Mucosa of descending colon (tissue), 3 donors: ENCODE measurements around the gene CCN5. TPM values are rescaled to one million over a fixed set of nuclear protein-coding genes. Genes with fewer than 3 reads are reported as not detected.
A peak's percentile ranks its signal among the peaks of the same experiment; 100 is the strongest.

ENCODE experiments used
- ATAC-seq: fragments of 200-7000 bp; cut with Tn5 transposase; one replicate; pipeline ENCODE4 v1.9.1; 2020; ENCODE audit warnings: mild to moderate bottlenecking, moderate library complexity
- DNase-seq, 3 donors: peaks; one replicate each; pipeline ENCODE4 v3.0.0-alpha.2; 2020
- H3K36me3 ChIP-seq: fragments of 200-600 bp; one replicate; pipeline ENCODE4 v1.8.0; 2021; ENCODE audit warnings: low read depth, mild to moderate bottlenecking
- H3K4me1 ChIP-seq: fragments of 200-600 bp; one replicate; pipeline ENCODE4 v1.8.0; 2021; ENCODE audit warnings: low read depth, mild to moderate bottlenecking
- H3K4me3 ChIP-seq: fragments of 200-600 bp; one replicate; pipeline ENCODE4 v1.8.0; 2021; ENCODE audit warnings: mild to moderate bottlenecking
- H3K9me3 ChIP-seq: fragments of 200-600 bp; one replicate; pipeline ENCODE4 v1.8.0; 2021; ENCODE audit warnings: mild to moderate bottlenecking
- CTCF ChIP-seq: fragments of 200-600 bp; IDR thresholded peaks from one replicate; pipeline ENCODE4 v1.8.0; 2022; ENCODE audit warnings: antibody characterized with exemption, mild to moderate bottlenecking
- intact Hi-C, 2 donors: fragments of 100-400 bp; cut with DNase I in 1 of 2; cut with micrococcal nuclease in 1 of 2; formaldehyde crosslinking; loops; one replicate each; pipeline versions ENCODE4 v1.11.0 to v1.11.1; 2022; cut with DNase I, micrococcal nuclease
- total RNA-seq, 3 donors: library from RNA; stranded (reverse); fragmentation: NEBNext Ultra II Directional in 2 of 3; extraction: Animal tissue kit (Norgen Biotek cat#: 25700) in 2 of 3; gene quantifications; one replicate each; pipeline versions ENCODE4 v1.2.1 to v1.2.4, GENCODE V29; 2021 to 2023
- donor health status: DM: no; HTN: no; CAD: no; lungs with moderate emphysema.
- donor health status: DM: no; HTN: no; CAD: no.
- donor health status: DM: no; HTN: yes; CAD: no.

Gene CCN5
- total RNA-seq, 3 donors from 2014 or later, result 1.7 to 6.3 (median 4.2) TPM

- no peaks in the 10 kb centered on the region for H3K36me3 ChIP-seq
- ATAC-seq, result no peak
- DNase-seq, result no peak
- intact Hi-C loops, result no loop called here
- no peaks in the 10 kb centered on the region for H3K4me1 ChIP-seq
- no peak for TF ChIP-seq CTCF
- H3K9me3 ChIP-seq, result no peaks in the 10 kb centered on the region
- no peak overlapping the region for H3K4me3 ChIP-seq
Measured at GRCh38 chr20:44724423-44725091, 9.4 kb downstream of the CCN5 start.

GRCh38 chr20:44725837-44726236 is 10.7 kb downstream of the CCN5 start:
- ATAC-seq (no peak), DNase-seq (no peak)
- intact Hi-C loops, result no loop called here
- Histone ChIP-seq H3K4me1 (no peaks in the 10 kb centered on the region), H3K36me3 (no peaks in the 10 kb centered on the region), H3K9me3 (no peaks in the 10 kb centered on the region), H3K4me3 (no peak overlapping the region)
- no peak for TF ChIP-seq CTCF

- no peak for TF ChIP-seq CTCF
- ATAC-seq (no peak), DNase-seq (no peak)
- H3K4me1 ChIP-seq, result no peaks in the 10 kb centered on the region
- H3K9me3 ChIP-seq, result no peaks in the 10 kb centered on the region
- H3K4me3 ChIP-seq, result no peak overlapping the region
- intact Hi-C loops, result no loop called here
- H3K36me3 ChIP-seq, result no peaks in the 10 kb centered on the region
Measured at GRCh38 chr20:44727039-44727438, 11.9 kb downstream of the CCN5 start.

GRCh38 chr20:44727651-44728050 is 12.5 kb downstream of the CCN5 start:
- Histone ChIP-seq H3K4me1 (no peaks in the 10 kb centered on the region), H3K9me3 (no peaks in the 10 kb centered on the region), H3K36me3 (no peaks in the 10 kb centered on the region), H3K4me3 (no peak overlapping the region)
- DNase-seq (no peak), ATAC-seq (no peak)
- no peak for TF ChIP-seq CTCF
- intact Hi-C loops, result no loop called here

GRCh38 chr20:44728801-44729443 is 13.8 kb downstream of the CCN5 start:
- Histone ChIP-seq H3K36me3 (no peaks in the 10 kb centered on the region), H3K9me3 (no peaks in the 10 kb centered on the region), H3K4me3 (no peak overlapping the region), H3K4me1 (no peaks in the 10 kb centered on the region)
- no peak for TF ChIP-seq CTCF
- ATAC-seq (peak; percentile 82), DNase-seq (no peak)
- intact Hi-C loops, result no loop called here
